ENCODE measurements around the gene DBN1.

GRCh38 chr5:177469750-177470525 is 3.5 kb downstream of the DBN1 start:
- TF ChIP-seq RAD21 (IDR thresholded peaks at IDR 0.05; ENCODE audit: low read length) (no peak), REST (IDR thresholded peaks at IDR 0.05; ENCODE audit: low read depth, low read length) (no peak), POLR2AphosphoS5 (IDR thresholded peaks at IDR 0.05; ENCODE audit: low read depth, low read length) (no peak)
- TF ChIP-seq, protein P1, sequence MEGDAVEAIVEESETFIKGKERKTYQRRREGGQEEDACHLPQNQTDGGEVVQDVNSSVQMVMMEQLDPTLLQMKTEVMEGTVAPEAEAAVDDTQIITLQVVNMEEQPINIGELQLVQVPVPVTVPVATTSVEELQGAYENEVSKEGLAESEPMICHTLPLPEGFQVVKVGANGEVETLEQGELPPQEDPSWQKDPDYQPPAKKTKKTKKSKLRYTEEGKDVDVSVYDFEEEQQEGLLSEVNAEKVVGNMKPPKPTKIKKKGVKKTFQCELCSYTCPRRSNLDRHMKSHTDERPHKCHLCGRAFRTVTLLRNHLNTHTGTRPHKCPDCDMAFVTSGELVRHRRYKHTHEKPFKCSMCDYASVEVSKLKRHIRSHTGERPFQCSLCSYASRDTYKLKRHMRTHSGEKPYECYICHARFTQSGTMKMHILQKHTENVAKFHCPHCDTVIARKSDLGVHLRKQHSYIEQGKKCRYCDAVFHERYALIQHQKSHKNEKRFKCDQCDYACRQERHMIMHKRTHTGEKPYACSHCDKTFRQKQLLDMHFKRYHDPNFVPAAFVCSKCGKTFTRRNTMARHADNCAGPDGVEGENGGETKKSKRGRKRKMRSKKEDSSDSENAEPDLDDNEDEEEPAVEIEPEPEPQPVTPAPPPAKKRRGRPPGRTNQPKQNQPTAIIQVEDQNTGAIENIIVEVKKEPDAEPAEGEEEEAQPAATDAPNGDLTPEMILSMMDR (IDR thresholded peaks at IDR 0.05): no peak

All from SK-N-SH (cell line).